Breast epithelium (tissue), 4 donors: ENCODE data around the gene GALNT9. TPM values are rescaled to one million over a fixed set of nuclear protein-coding genes. Genes with fewer than 3 reads are reported as not detected.
"Not testable (repeated sequence)": the region's sequence is repeated elsewhere in the genome, so short reads cannot be mapped to it uniquely, and the experiment has no call there.

ENCODE experiments used
- DNase-seq, 2 donors: peaks; one replicate each; pipeline ENCODE4 v3.0.0-alpha.2; 2019; ENCODE audit warnings: low spot score in 2 of 2
- H3K27ac ChIP-seq, 2 donors: fragments of 200-600 bp; sonication (generic) in 1 of 2; one replicate each; pipeline ENCODE4 v1.5.1; 2016 to 2019; ENCODE audit warnings: mild to moderate bottlenecking in 1 of 2
- H3K27me3 ChIP-seq, 2 donors: fragments of 200-600 bp; sonication (generic) in 1 of 2; one replicate each; pipeline versions ENCODE4 v1.5.1 to v1.6.0; 2017 to 2019; ENCODE audit warnings: control low read depth in 1 of 2, mild to moderate bottlenecking in 1 of 2
- H3K36me3 ChIP-seq: fragments of 200-600 bp; one replicate; pipeline ENCODE4 v1.5.1; 2019
- H3K4me1 ChIP-seq, 2 donors: fragments of 200-600 bp; sonication (generic); one replicate each; pipeline ENCODE4 v1.5.1; 2016 to 2019; ENCODE audit warnings: control low read depth in 1 of 2
- H3K4me3 ChIP-seq, 3 donors: fragments of 200-600 bp; sonication (generic); 1 replicate in 2 of 3; 2 replicates in 1 of 3; pipeline ENCODE4 v1.5.1; 2016 to 2019; ENCODE audit warnings: mild to moderate bottlenecking in 3 of 3, moderate library complexity in 2 of 3
- H3K9me3 ChIP-seq, 2 donors: fragments of 200-600 bp; sonication (generic) in 1 of 2; one replicate each; pipeline ENCODE4 v1.5.1; 2016 to 2019; ENCODE audit warnings: control low read depth in 1 of 2
- POLR2A ChIP-seq: fragments of 450-650 bp; IDR thresholded peaks from one replicate; pipeline ENCODE4 v1.6.1; 2016; ENCODE audit warnings: antibody characterized with exemption, mild to moderate bottlenecking, moderate library complexity
- POLR2AphosphoS5 ChIP-seq, 3 donors: sonication (generic); formaldehyde crosslinking; IDR thresholded peaks; one replicate each; pipeline ENCODE4 v1.6.1; 2017; ENCODE audit warnings: antibody characterized with exemption in 3 of 3
- intact Hi-C: fragments of 100-400 bp; cut with DNase I; formaldehyde crosslinking; loops from one replicate; pipeline ENCODE4 v1.15.1; 2023; ENCODE audit warnings: low total_unique reads
- total RNA-seq, 3 donors: library from RNA; depleted of rRNA; stranded (reverse); fragments of >200 nt; gene quantifications; one replicate each; pipeline ENCODE4 v1.1.0, GENCODE V29; 2016
- TF ChIP-seq, protein P1 (sequence below), 3 donors: fragments of 450-650 bp; IDR thresholded peaks; one replicate each; pipeline ENCODE4 v1.5.1; 2016 to 2017; ENCODE audit warnings: antibody characterized with exemption in 3 of 3, mild to moderate bottlenecking in 3 of 3, moderate library complexity in 3 of 3

Gene GALNT9
- total RNA-seq, result 1 to 10 TPM in 1 of 3 donors, not detected in 2; 2.9 TPM

DNA sequence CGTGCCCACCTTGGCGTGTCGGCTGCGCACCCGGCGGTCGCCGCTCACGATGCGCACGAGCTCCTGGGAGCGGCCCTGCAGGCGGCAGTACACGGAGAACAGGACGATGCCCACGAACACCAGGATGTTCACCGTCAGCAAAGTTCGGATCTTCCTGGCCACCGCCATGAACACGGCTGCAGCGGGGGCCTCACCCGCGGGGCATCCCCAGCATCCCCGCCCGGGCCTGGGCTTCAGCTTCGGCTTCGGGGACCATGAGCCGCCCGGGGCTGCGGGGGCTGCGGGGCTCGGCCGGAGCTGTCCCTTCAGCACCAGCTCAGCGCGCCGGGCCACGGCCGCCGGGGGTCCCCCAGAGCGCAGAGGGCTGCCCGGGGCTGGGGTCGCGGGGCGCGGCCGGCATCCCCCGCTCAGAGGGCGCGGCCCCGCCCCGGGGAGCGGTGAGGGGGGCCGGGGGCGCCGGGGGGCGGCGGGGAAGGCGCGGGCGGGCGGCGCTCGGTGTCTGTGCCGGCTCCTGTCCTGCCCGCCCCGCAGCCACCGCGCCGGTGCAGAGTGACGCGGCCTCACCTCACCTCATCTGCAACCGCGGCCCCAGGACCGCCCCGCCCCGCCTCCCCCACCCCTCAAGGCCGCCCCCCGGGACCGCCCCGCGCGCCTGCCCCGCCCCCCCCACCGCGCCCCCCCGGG, at the start of gene GALNT9:
Gene GALNT9, minus strand, starts transcription at position 554 of the 684 bp plus-strand sequence. Its CDS starts 386 bp downstream, at position 168.
- Histone ChIP-seq H3K27ac (no peak within 1 kb of the TSS), H3K27me3 (peaks cover 5 to 78% of the 10 kb centered on the region in 2 donors), H3K9me3 (no peaks in the 10 kb centered on the region), H3K36me3 (no peaks in the 10 kb centered on the region), H3K4me3 (peak within 1 kb of the TSS in 1 of 3 donors; percentile 22), H3K4me1 (peaks cover 0 to 8% of the 10 kb centered on the region in 2 donors)
- TF ChIP-seq POLR2A, result no peak
- TF ChIP-seq POLR2AphosphoS5 (IDR thresholded peaks at IDR 0.05), result no peak
- TF ChIP-seq, protein P1, sequence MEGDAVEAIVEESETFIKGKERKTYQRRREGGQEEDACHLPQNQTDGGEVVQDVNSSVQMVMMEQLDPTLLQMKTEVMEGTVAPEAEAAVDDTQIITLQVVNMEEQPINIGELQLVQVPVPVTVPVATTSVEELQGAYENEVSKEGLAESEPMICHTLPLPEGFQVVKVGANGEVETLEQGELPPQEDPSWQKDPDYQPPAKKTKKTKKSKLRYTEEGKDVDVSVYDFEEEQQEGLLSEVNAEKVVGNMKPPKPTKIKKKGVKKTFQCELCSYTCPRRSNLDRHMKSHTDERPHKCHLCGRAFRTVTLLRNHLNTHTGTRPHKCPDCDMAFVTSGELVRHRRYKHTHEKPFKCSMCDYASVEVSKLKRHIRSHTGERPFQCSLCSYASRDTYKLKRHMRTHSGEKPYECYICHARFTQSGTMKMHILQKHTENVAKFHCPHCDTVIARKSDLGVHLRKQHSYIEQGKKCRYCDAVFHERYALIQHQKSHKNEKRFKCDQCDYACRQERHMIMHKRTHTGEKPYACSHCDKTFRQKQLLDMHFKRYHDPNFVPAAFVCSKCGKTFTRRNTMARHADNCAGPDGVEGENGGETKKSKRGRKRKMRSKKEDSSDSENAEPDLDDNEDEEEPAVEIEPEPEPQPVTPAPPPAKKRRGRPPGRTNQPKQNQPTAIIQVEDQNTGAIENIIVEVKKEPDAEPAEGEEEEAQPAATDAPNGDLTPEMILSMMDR (IDR thresholded peaks at IDR 0.05), result no peak
- no peak for DNase-seq
- intact Hi-C loops, result loop anchor here (10.0 kb wide), 1 partner anchor 1074 kb away; no protein-coding TSS in a partner anchor

DNA sequence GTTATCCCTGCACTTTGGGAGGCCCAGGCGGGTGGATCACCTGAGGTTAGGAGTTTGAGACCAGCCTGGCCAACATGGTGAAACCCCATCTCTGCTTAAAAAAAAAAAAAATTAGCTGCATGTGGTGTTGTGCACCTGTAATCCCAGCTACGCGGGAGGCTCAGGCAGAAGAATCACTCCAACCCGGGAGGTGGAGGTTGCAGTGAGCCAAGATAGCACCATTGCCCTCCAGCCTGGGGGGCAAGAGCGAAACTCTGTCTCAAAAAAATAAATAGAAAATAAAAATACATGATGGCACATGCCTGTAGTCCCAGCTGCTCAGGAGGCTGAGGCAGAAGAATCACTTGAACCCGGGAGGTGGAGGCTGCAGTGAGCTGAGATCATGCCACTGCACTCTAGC, 49.7 kb upstream of the GALNT9 start:
- H3K27ac ChIP-seq, H3K36me3 ChIP-seq, H3K4me1 ChIP-seq, H3K9me3 ChIP-seq, DNase-seq, intact Hi-C loops, H3K4me3 ChIP-seq: not testable (repeated sequence)
- H3K27me3 ChIP-seq, result peaks cover 0 to 74% of the 10 kb centered on the region in 2 donors

DNA sequence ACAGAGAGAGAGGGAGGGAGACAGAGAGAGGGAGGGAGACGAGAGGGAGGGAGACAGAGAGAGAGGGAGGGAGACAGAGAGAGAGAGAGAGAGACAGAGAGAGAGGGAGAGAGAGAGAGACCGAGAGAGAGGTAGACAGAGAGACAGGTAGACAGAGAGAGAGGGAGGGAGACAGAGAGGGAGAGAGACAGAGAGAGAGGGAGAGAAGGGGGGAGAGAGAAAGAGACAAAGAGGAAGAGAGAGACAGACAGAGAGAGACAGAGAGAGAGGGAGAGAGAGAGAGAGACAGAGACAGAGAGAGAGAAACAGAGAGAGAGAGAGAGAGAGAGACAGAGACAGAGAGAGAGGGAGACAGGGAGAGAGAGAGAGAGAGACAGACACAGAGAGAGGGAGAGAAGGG, 47.8 kb upstream of the GALNT9 start:
- H3K4me3 ChIP-seq, result no peak overlapping the region
- no peak overlapping the region for H3K27ac ChIP-seq
- no peaks in the 10 kb centered on the region for H3K36me3 ChIP-seq
- H3K9me3 ChIP-seq, result no peaks in the 10 kb centered on the region
- H3K27me3 ChIP-seq, result peaks cover 0 to 84% of the 10 kb centered on the region in 2 donors
- DNase-seq, result no peak
- intact Hi-C loops, result no loop called here
- TF ChIP-seq POLR2A, result no peak
- TF ChIP-seq, protein P1 (IDR thresholded peaks at IDR 0.05), result no peak
- no peak for TF ChIP-seq POLR2AphosphoS5 (IDR thresholded peaks at IDR 0.05)
- H3K4me1 ChIP-seq, result no peaks in the 10 kb centered on the region

DNA sequence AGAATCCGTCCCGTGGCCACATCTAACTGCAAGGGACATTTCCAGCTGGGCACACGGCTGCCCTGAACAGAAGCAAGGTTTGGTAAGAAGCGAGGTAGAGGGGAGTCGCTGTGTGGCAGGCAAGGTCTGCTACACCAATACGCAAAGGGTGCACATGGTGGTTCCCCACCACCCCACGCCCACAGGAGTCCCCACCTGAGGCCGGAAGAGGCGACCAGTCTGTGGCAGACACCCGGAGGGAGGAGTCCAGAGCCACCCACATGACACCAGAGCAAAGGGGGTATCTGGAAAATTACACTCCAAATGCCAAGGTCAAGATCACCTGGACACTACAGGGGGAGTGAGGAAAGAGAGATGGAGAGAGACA, 47.1 kb upstream of the GALNT9 start:
- Histone ChIP-seq H3K36me3 (no peaks in the 10 kb centered on the region), H3K4me3 (no peak overlapping the region), H3K27ac (no peak overlapping the region), H3K27me3 (peaks cover 0 to 84% of the 10 kb centered on the region in 2 donors), H3K4me1 (no peaks in the 10 kb centered on the region), H3K9me3 (peaks cover 3 to 6% of the 10 kb centered on the region in 2 donors)
- DNase-seq, result no peak
- TF ChIP-seq, protein P1 (IDR thresholded peaks at IDR 0.05), result no peak
- no peak for TF ChIP-seq POLR2A
- TF ChIP-seq POLR2AphosphoS5 (IDR thresholded peaks at IDR 0.05), result no peak
- intact Hi-C loops, result no loop called here

DNA sequence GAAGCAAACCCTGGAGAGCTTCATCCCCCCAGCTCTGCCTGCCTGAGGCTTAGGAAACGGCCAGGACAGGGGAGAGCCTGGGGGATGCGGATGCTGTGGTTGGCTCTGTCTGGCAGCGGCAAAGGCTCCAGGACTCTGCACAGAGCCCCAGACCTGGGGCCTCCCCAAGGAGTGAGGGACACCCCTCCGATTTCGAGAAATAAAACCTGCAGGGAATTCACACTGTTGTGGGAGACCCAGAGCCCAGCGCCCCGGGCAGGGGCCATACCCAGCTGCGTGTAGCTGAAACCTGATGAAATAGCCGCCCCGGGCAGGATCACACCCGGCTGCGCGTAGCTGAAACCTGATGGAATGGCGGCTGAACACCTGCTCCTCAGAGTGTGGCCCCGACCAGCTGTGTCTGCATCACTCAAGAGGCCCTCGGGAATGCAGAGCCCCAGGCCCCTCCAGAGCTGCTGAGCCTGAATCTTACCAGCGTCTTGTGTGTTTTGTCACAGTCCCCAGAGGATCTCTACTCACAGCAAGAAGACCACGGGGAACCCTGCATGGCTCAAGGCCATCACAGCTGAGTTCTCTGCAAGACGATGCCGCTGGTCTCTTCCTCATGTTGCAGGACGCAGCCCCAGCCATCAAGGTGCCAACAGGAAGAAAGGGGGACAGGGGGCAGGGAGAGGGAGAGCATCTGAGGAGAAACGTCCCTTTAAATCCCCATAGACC, 46.5 kb upstream of the GALNT9 start:
- no peak for DNase-seq
- Histone ChIP-seq H3K27me3 (peaks cover 0 to 84% of the 10 kb centered on the region in 2 donors), H3K4me3 (no peak overlapping the region), H3K4me1 (no peaks in the 10 kb centered on the region), H3K9me3 (peaks cover 5 to 10% of the 10 kb centered on the region in 2 donors), H3K27ac (no peak overlapping the region), H3K36me3 (no peaks in the 10 kb centered on the region)
- intact Hi-C loops, result no loop called here
- TF ChIP-seq POLR2AphosphoS5 (IDR thresholded peaks at IDR 0.05) (no peak), POLR2A (no peak)
- TF ChIP-seq, protein P1 (IDR thresholded peaks at IDR 0.05), result no peak
